ENCODE data around the gene LAMA2.

The LAMA2 gene

GRCh38 chr6:129329678-129330077 lies 446.7 kb downstream of the LAMA2 start:
- no peaks in the 10 kb centered on the region for H3K9me2 ChIP-seq (replicated peaks; ENCODE audit: insufficient read depth, low read length)
- H3F3A ChIP-seq (ENCODE audit: insufficient read depth, low read length) = no peaks in the 10 kb centered on the region
- no peaks in the 10 kb centered on the region for H4K20me1 ChIP-seq (ENCODE audit: insufficient read depth, low read length)
- H3K4me3 ChIP-seq (ENCODE audit: low read length) = no peak overlapping the region
- H2AFZ ChIP-seq (ENCODE audit: low read length) = no peak overlapping the region
- no peaks in the 10 kb centered on the region for H3K36me3 ChIP-seq (replicated peaks; ENCODE audit: insufficient read depth, low read length)
- DNase-seq = no peak
- no peaks in the 10 kb centered on the region for H3K4me1 ChIP-seq (ENCODE audit: low read length)
- H3K27me3 ChIP-seq (replicated peaks; ENCODE audit: insufficient read depth, low read length) = no peaks in the 10 kb centered on the region
- H3K27ac ChIP-seq (ENCODE audit: low read length) = no peak overlapping the region
- TF ChIP-seq, protein P1, sequence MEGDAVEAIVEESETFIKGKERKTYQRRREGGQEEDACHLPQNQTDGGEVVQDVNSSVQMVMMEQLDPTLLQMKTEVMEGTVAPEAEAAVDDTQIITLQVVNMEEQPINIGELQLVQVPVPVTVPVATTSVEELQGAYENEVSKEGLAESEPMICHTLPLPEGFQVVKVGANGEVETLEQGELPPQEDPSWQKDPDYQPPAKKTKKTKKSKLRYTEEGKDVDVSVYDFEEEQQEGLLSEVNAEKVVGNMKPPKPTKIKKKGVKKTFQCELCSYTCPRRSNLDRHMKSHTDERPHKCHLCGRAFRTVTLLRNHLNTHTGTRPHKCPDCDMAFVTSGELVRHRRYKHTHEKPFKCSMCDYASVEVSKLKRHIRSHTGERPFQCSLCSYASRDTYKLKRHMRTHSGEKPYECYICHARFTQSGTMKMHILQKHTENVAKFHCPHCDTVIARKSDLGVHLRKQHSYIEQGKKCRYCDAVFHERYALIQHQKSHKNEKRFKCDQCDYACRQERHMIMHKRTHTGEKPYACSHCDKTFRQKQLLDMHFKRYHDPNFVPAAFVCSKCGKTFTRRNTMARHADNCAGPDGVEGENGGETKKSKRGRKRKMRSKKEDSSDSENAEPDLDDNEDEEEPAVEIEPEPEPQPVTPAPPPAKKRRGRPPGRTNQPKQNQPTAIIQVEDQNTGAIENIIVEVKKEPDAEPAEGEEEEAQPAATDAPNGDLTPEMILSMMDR (IDR thresholded peaks at IDR 0.05; ENCODE audit: low read length) = no peak
- no peak for TF ChIP-seq EZH2phosphoT487 (IDR thresholded peaks at IDR 0.05; ENCODE audit: low read length)
- no peak for TF ChIP-seq EZH2 (optimal IDR thresholded peaks at IDR 0.05; ENCODE audit: low read depth, low read length)
- H3K4me2 ChIP-seq (ENCODE audit: low read depth, low read length) = no peak overlapping the region
- no peaks in the 10 kb centered on the region for H3K79me2 ChIP-seq (ENCODE audit: low read length)
- no peaks in the 10 kb centered on the region for H3K9me3 ChIP-seq (replicated peaks; ENCODE audit: insufficient read depth, low read length)
- H3K9ac ChIP-seq (ENCODE audit: low read length) = no peak overlapping the region

- Histone ChIP-seq H3K9me2 (replicated peaks; ENCODE audit: insufficient read depth, low read length) (no peaks in the 10 kb centered on the region), H3F3A (ENCODE audit: insufficient read depth, low read length) (no peaks in the 10 kb centered on the region), H3K9ac (ENCODE audit: low read length) (no peak overlapping the region), H3K27ac (ENCODE audit: low read length) (no peak overlapping the region), H3K27me3 (replicated peaks; ENCODE audit: insufficient read depth, low read length) (no peaks in the 10 kb centered on the region), H3K9me3 (replicated peaks; ENCODE audit: insufficient read depth, low read length) (no peaks in the 10 kb centered on the region), H3K36me3 (replicated peaks; ENCODE audit: insufficient read depth, low read length) (no peaks in the 10 kb centered on the region), H3K4me1 (ENCODE audit: low read length) (no peaks in the 10 kb centered on the region), H2AFZ (ENCODE audit: low read length) (no peak overlapping the region), H3K4me2 (ENCODE audit: low read depth, low read length) (no peak overlapping the region), H3K79me2 (ENCODE audit: low read length) (no peaks in the 10 kb centered on the region), H3K4me3 (ENCODE audit: low read length) (no peak overlapping the region), H4K20me1 (ENCODE audit: insufficient read depth, low read length) (no peaks in the 10 kb centered on the region)
- no peak for TF ChIP-seq EZH2 (optimal IDR thresholded peaks at IDR 0.05; ENCODE audit: low read depth, low read length)
- TF ChIP-seq, protein P1 (IDR thresholded peaks at IDR 0.05; ENCODE audit: low read length) = no peak
- no peak for TF ChIP-seq EZH2phosphoT487 (IDR thresholded peaks at IDR 0.05; ENCODE audit: low read length)
- no peak for DNase-seq
Observed at GRCh38 chr6:129331450-129332138, 448.7 kb downstream of the LAMA2 start.

DNA sequence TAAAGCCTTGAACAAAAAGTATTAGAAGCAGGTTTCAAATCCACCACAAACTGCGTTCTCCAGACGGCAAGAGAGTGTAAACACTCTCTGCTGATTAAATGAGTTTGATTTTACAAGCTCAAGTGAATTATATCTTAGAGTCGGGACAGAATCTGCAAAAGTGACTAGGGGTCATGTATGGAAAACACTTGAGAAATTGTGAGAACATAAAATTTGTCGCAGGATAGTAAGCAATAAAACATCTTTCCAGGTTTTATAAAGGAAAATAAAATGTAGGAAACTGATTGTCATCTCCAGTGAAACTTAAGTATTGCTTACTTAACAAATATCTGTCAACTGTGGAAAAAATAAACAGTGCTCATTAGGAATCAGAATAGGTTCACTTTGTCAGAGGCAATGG lies 452.9 kb downstream of the LAMA2 start:
- Histone ChIP-seq H3K4me1 (ENCODE audit: low read length) (no peaks in the 10 kb centered on the region), H3K9ac (ENCODE audit: low read length) (no peak overlapping the region), H3K27me3 (replicated peaks; ENCODE audit: insufficient read depth, low read length) (no peaks in the 10 kb centered on the region), H2AFZ (ENCODE audit: low read length) (no peak overlapping the region), H3K79me2 (ENCODE audit: low read length) (no peaks in the 10 kb centered on the region), H3K4me3 (ENCODE audit: low read length) (no peak overlapping the region), H3K27ac (ENCODE audit: low read length) (no peak overlapping the region), H4K20me1 (ENCODE audit: insufficient read depth, low read length) (no peaks in the 10 kb centered on the region), H3K9me3 (replicated peaks; ENCODE audit: insufficient read depth, low read length) (no peaks in the 10 kb centered on the region), H3K4me2 (ENCODE audit: low read depth, low read length) (no peak overlapping the region), H3K9me2 (replicated peaks; ENCODE audit: insufficient read depth, low read length) (no peaks in the 10 kb centered on the region), H3F3A (ENCODE audit: insufficient read depth, low read length) (no peaks in the 10 kb centered on the region), H3K36me3 (replicated peaks; ENCODE audit: insufficient read depth, low read length) (no peaks in the 10 kb centered on the region)
- no peak for DNase-seq
- TF ChIP-seq, protein P1 (IDR thresholded peaks at IDR 0.05; ENCODE audit: low read length) = no peak
- TF ChIP-seq EZH2phosphoT487 (IDR thresholded peaks at IDR 0.05; ENCODE audit: low read length) = no peak
